ENCODE results near the gene SF3A2. TPM values are rescaled to one million over a fixed set of nuclear protein-coding genes. Genes with fewer than 3 reads are reported as not detected.
A peak's percentile ranks its signal among the peaks of the same experiment; 100 is the strongest.

SF3A2 gene
- total and polyA plus RNA-seq, 5 experiments from 2014 or later, result 16.3 to 162 (median 33.5) TPM

DNA sequence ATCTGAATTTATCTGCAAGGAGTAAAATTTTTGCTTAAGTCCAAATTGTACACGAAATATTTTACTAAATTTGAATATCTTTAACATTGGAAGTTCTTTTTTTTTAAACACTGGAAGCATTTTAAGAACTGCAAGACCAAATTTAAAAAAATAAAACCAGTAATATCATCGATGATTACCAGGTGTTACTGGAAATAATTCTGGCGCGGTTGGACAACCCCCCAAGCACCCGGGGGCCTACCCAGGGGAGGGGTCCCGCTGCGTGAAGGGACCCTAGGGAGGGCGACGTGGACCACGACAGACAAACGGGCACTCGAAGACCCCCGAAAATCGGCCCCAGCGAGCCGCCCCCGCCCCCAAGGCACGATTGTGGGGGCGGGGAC is 32.2 kb downstream of the SF3A2 start:
- peaks cover 0 to 25% (median 5%) of the 10 kb centered on the region in 3 donors for H3K36me3 Mint-ChIP-seq
- H3K4me1 Mint-ChIP-seq, result peaks cover 10 to 54% (median 34%) of the 10 kb centered on the region in 4 donors
- peak overlapping the region; percentile 87 to 97 (median 90) for H3K4me3 Mint-ChIP-seq
- peak overlapping the region; percentile 66 to 96 (median 92) for H3K27ac Mint-ChIP-seq
- ATAC-seq, result peak in 1 of 2 donors; percentile 5
- POLR2A ChIA-PET, result interaction anchor here (0.7 to 11.8 kb wide), 5 partner anchors 14 to 337 kb away, joined by 3 to 370 read pairs (median 5); partner anchors contain the start of genes AMH, JSRP1, PLEKHJ1 and SF3A2
- DNase-seq, result no peak
- peaks cover 0 to 2% (median 0%) of the 10 kb centered on the region in 9 donors for H3K9me3 Mint-ChIP-seq
- H3K27me3 Mint-ChIP-seq, result no peaks in the 10 kb centered on the region

DNA sequence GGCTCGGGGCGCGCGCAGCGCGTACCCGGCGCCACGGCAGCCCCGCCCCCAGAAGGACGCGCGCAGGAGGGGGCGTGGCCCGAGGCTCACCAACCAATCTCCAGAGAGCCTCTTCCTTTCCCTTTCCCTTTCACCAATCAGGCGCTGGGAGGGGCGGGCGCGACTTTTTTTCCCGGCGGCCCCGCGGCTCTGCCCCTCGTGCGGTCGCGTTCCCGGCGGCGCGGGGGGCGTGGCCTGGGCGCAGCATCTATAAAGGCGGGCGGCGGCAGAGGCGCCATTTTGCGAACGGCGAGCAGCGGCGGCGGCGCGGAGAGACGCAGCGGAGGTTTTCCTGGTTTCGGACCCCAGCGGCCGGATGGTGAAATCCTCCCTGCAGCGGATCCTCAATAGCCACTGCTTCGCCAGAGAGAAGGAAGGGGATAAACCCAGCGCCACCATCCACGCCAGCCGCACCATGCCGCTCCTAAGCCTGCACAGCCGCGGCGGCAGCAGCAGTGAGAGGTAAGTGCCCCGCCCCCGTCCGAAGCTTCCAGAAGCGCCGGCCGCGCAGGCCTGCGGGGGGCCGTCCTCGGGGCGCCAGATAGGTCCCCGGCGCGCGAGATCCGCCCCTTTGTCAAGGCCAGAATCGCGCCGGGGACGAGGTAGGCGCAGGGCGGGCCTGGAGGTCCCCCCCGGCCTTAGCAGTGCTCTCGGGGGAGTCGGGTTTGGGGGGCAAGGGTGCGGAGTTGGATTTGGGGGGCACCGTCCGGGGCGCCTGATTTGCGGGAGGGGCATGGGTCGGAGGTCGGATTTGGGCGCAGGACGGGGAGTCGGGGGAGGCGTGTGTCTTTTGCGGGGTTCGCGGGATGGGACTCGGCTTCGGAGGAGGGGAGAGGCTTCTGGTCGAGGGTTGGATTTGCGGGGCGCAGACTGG is 32.9 kb downstream of the SF3A2 start:
- H3K4me1 Mint-ChIP-seq, result peaks cover 15 to 55% (median 40%) of the 10 kb centered on the region in 4 donors
- peak; percentile 77 to 85 for ATAC-seq
- peaks cover 0 to 2% (median 0%) of the 10 kb centered on the region in 9 donors for H3K9me3 Mint-ChIP-seq
- peak overlapping the region; percentile 87 to 97 (median 90) for H3K4me3 Mint-ChIP-seq
- peak overlapping the region; percentile 76 to 96 (median 93) for H3K27ac Mint-ChIP-seq
- peak; percentile 98 to 100 (median 99) for DNase-seq
- H3K27me3 Mint-ChIP-seq, result no peaks in the 10 kb centered on the region
- POLR2A ChIA-PET, result interaction anchor here (0.7 to 12.1 kb wide), 22 partner anchors 14 to 372 kb away, joined by 3 to 370 read pairs (median 4); partner anchors contain the start of genes AMH, JSRP1, LINGO3 and PEAK3
- H3K36me3 Mint-ChIP-seq, result peaks cover 0 to 28% (median 5%) of the 10 kb centered on the region in 3 donors

DNA sequence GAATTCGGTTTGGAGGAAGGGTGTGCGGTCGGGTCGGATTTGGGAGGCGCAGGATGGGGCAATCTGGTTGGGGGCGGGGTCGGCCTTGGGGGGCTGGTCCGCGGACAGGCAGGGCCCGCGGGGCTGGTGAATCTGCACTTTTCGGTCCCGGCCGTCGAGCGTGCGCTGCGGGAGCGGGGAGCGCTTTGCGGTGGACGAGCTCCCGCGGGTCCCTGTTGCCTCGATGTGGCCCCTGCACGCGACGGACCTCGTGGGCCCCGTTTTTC is 33.5 kb downstream of the SF3A2 start:
- no peaks in the 10 kb centered on the region for H3K27me3 Mint-ChIP-seq
- peak overlapping the region; percentile 76 to 96 (median 93) for H3K27ac Mint-ChIP-seq
- H3K4me3 Mint-ChIP-seq, result peak overlapping the region; percentile 87 to 97 (median 90)
- peaks cover 18 to 54% (median 44%) of the 10 kb centered on the region in 4 donors for H3K4me1 Mint-ChIP-seq
- DNase-seq (peak in 2 of 10 donors; percentile 36 to 52), ATAC-seq (no peak)
- POLR2A ChIA-PET, result interaction anchor here (0.8 to 12.1 kb wide), 21 partner anchors 15 to 349 kb away, joined by 3 to 370 read pairs (median 5); partner anchors contain the start of genes AMH, JSRP1, LINGO3 and PEAK3
- peaks cover 0 to 2% (median 0%) of the 10 kb centered on the region in 9 donors for H3K9me3 Mint-ChIP-seq
- peaks cover 0 to 30% (median 5%) of the 10 kb centered on the region in 3 donors for H3K36me3 Mint-ChIP-seq

DNA sequence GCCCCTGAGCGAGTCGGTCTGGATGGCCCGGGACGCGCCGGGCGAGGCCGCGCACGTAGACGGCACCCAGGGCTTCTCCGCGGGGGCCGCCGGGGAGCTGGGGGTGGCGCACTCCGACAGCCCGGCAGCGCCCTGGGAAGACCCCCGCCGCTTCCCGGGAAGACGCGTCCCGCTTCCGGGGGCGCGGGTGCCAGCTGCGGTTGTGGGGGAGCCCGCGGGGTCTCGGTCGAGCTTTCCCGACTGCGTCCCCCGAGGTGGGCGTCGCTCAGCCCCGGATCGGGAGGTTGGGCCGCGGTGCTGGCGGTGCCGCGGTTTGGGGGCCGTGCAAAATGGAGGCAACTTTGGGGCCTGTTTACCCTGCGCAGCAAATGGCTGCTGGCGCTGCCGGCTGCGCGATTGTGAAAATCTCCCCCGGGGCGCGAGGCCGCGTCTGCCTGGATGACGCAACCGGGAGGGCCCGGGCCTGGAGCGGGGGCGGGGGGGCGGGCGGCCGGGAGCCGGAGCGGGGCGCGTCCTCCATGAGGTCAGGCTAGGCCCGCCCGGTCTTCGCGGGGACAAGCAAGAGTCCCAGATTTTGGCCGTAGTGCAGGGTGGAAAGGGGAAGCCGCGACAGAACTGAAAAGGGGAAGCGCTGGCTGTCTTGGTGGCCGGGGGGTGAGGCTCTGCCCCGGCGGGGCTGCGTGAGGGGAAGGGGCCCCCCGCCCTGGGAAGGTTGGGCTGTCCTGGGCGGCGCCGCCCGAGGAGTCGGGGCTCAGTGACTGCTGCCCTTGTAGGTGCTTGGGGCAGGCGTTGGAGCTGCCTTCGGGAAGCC is 34.0 kb downstream of the SF3A2 start:
- Mint-ChIP-seq H3K27me3 (no peaks in the 10 kb centered on the region), H3K36me3 (peaks cover 0 to 31% (median 5%) of the 10 kb centered on the region in 3 donors), H3K9me3 (peaks cover 0 to 2% (median 0%) of the 10 kb centered on the region in 9 donors), H3K4me1 (peaks cover 18 to 55% (median 46%) of the 10 kb centered on the region in 4 donors), H3K4me3 (peak overlapping the region; percentile 87 to 97 (median 90)), H3K27ac (peak overlapping the region in 9 of 10 donors; percentile 69 to 96 (median 92))
- POLR2A ChIA-PET, result interaction anchor here (0.6 to 12.1 kb wide), 19 partner anchors 15 to 348 kb away, joined by 3 to 370 read pairs (median 5); partner anchors contain the start of genes AMH, GADD45B, JSRP1 and LINGO3
- ATAC-seq (peak; percentile 25 to 35), DNase-seq (peak; percentile 61 to 85 (median 68))

GRCh38 chr19:2271234-2272103 is 34.8 kb downstream of the SF3A2 start:
- POLR2A ChIA-PET, result interaction anchor here (0.6 to 12.1 kb wide), 21 partner anchors 14 to 347 kb away, joined by 3 to 370 read pairs (median 6); partner anchors contain the start of genes AMH, GADD45B, JSRP1 and LINGO3
- no peaks in the 10 kb centered on the region for H3K27me3 Mint-ChIP-seq
- H3K4me1 Mint-ChIP-seq, result peaks cover 18 to 52% (median 42%) of the 10 kb centered on the region in 4 donors
- no peak for ATAC-seq
- DNase-seq, result peak in 3 of 10 donors; percentile 13 to 63 (median 34)
- H3K9me3 Mint-ChIP-seq, result peaks cover 0 to 2% (median 0%) of the 10 kb centered on the region in 9 donors
- peak overlapping the region; percentile 90 to 96 (median 94) for H3K27ac Mint-ChIP-seq
- peak overlapping the region; percentile 88 to 97 (median 90) for H3K4me3 Mint-ChIP-seq
- peaks cover 0 to 31% (median 5%) of the 10 kb centered on the region in 3 donors for H3K36me3 Mint-ChIP-seq

GRCh38 chr19:2273356-2274184 is 36.9 kb downstream of the SF3A2 start:
- no peaks in the 10 kb centered on the region for H3K27me3 Mint-ChIP-seq
- peaks cover 19 to 41% (median 38%) of the 10 kb centered on the region in 4 donors for H3K4me1 Mint-ChIP-seq

DNA sequence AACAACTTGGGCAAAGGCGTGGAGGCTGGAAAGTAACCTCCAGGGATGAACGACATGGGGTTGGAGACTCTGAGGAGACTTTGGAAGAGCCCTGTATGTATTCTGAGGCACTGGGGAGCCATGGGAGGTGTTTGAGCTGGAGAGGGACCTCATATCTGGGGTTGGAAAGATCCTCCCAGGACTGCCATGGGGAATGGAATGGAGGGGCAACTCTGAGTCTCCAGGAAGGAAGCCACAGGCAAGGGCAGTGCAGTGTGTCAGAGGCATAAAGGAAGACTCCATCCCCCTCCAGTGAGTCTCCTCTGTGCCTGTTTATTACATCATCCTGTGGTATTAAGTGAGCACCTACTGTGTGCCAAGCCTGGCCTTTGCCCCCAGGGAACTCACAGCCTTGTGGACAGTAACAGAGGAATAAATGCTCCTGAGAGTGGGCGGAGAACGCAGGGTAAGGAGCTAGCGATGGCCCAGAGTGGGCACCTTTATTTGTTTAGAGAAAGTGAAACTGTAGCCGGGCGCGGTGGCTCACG is 37.6 kb downstream of the SF3A2 start:
- H3K4me1 Mint-ChIP-seq, result peaks cover 19 to 39% (median 37%) of the 10 kb centered on the region in 4 donors
- ATAC-seq (no peak), DNase-seq (no peak)
- peak overlapping the region; percentile 15 to 89 (median 66) for H3K4me3 Mint-ChIP-seq
- POLR2A ChIA-PET, result interaction anchor here (0.6 to 12.1 kb wide), 19 partner anchors 11 to 398 kb away, joined by 3 to 370 read pairs (median 7); partner anchors contain the start of genes AMH, GADD45B, JSRP1 and LSM7
- no peaks in the 10 kb centered on the region for H3K27me3 Mint-ChIP-seq
- H3K9me3 Mint-ChIP-seq, result peaks cover 0 to under 1% (median 0%) of the 10 kb centered on the region in 9 donors
- H3K27ac Mint-ChIP-seq, result peak overlapping the region; percentile 79 to 95 (median 88)
- H3K36me3 Mint-ChIP-seq, result peaks cover 0 to 36% (median 5%) of the 10 kb centered on the region in 3 donors

More at GRCh38 chr19:2273356-2274184, 36.9 kb downstream of the SF3A2 start:
- Mint-ChIP-seq H3K4me3 (peak overlapping the region; percentile 36 to 89 (median 72)), H3K27ac (peak overlapping the region; percentile 79 to 95 (median 88)), H3K36me3 (peaks cover 0 to 36% (median 5%) of the 10 kb centered on the region in 3 donors), H3K9me3 (peaks cover 0 to 2% (median 0%) of the 10 kb centered on the region in 9 donors)
- peak; percentile 64 to 90 (median 78) for DNase-seq
- POLR2A ChIA-PET, result interaction anchor here (0.7 to 12.1 kb wide), 16 partner anchors 12 to 397 kb away, joined by 3 to 370 read pairs (median 7); partner anchors contain the start of genes AMH, GADD45B, JSRP1 and LSM7
- peak; percentile 24 to 44 for ATAC-seq

- POLR2A ChIA-PET, result interaction anchor here (0.6 to 12.1 kb wide), 17 partner anchors 11 to 201 kb away, joined by 3 to 370 read pairs (median 7); partner anchors contain the start of genes AMH, GADD45B, JSRP1 and LSM7
- ATAC-seq, result peak; percentile 17 to 24
- no peaks in the 10 kb centered on the region for H3K9me3 Mint-ChIP-seq
- peak in 5 of 10 donors; percentile 56 to 85 (median 64) for DNase-seq
- H3K4me1 Mint-ChIP-seq, result peaks cover 19 to 39% (median 37%) of the 10 kb centered on the region in 4 donors
- H3K27me3 Mint-ChIP-seq, result no peaks in the 10 kb centered on the region
- peak overlapping the region in 8 of 10 donors; percentile 13 to 79 (median 32) for H3K4me3 Mint-ChIP-seq
- peaks cover 0 to 31% (median 5%) of the 10 kb centered on the region in 3 donors for H3K36me3 Mint-ChIP-seq
- H3K27ac Mint-ChIP-seq, result peak overlapping the region in 9 of 10 donors; percentile 31 to 94 (median 87)
Measured at GRCh38 chr19:2274931-2275535, 38.4 kb downstream of the SF3A2 start.

- Mint-ChIP-seq H3K27me3 (no peaks in the 10 kb centered on the region), H3K4me1 (peaks cover 19 to 41% (median 38%) of the 10 kb centered on the region in 4 donors), H3K4me3 (no peak overlapping the region), H3K9me3 (no peaks in the 10 kb centered on the region), H3K27ac (peak overlapping the region in 1 of 10 donors; percentile 88), H3K36me3 (peaks cover 0 to 31% (median 5%) of the 10 kb centered on the region in 3 donors)
- POLR2A ChIA-PET, result interaction anchor here (0.6 to 12.1 kb wide), 12 partner anchors 10 to 182 kb away, joined by 3 to 370 read pairs (median 10); partner anchors contain the start of genes AMH, JSRP1, LSM7 and PEAK3
- peak in 1 of 10 donors; percentile 50 for DNase-seq
- no peak for ATAC-seq
Measured at GRCh38 chr19:2275588-2276428, 39.2 kb downstream of the SF3A2 start.

All from naive thymus-derived CD8-positive, alpha-beta T cell (primary cell).